ENCODE results near the gene KCTD15.

DNA sequence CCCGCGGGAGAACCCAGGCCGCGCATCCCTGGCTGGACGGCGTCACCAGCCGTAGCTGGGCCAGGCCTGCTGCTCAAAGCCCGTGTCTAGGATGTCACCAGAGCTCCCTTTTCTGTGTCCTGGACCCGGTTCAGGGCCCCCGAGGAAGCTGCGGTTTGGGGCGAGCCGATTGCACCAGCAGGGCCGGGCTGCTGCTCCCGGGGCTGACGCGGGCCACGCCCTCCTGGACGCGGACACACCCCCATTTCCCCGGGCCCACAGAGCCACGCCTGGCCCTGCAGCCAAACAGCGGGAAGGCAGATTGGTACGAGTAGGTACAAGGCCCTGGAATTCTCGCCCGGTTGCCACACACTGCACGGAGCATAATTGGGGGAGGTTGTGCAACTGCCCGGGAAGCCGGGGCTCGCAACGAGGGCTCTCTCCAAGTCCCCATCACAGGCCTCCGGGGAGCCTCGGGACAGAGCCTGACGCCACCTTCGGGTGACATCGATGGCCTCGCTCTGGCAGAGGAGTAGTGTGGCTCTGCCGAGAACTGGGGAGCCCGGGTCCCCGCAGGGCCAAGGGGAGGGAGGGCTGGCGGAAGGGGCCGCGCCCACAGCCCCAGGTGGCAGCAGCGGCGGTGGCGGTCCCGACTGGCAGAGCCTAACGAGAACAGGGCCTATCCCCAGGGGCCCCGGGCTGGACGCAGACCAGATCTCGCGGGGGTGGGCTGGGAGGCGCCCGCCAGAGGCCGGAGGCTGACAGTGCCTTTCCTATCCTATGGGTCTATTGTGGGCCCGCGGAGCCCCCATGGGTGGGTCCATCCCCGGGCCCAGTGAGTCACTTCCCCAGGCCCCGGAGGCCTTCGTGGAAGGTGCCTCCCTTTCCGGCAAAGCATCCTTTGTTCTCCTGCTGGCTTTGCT lies 23.5 kb downstream of the KCTD15 start:
- no peak for TF ChIP-seq EZH2phosphoT487 (IDR thresholded peaks at IDR 0.05; ENCODE audit: borderline replicate concordance, low read depth, low read length)
- TF ChIP-seq, protein P1, sequence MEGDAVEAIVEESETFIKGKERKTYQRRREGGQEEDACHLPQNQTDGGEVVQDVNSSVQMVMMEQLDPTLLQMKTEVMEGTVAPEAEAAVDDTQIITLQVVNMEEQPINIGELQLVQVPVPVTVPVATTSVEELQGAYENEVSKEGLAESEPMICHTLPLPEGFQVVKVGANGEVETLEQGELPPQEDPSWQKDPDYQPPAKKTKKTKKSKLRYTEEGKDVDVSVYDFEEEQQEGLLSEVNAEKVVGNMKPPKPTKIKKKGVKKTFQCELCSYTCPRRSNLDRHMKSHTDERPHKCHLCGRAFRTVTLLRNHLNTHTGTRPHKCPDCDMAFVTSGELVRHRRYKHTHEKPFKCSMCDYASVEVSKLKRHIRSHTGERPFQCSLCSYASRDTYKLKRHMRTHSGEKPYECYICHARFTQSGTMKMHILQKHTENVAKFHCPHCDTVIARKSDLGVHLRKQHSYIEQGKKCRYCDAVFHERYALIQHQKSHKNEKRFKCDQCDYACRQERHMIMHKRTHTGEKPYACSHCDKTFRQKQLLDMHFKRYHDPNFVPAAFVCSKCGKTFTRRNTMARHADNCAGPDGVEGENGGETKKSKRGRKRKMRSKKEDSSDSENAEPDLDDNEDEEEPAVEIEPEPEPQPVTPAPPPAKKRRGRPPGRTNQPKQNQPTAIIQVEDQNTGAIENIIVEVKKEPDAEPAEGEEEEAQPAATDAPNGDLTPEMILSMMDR (conservative IDR thresholded peaks at IDR 0.05; ENCODE audit: low read length), result no peak
